Measurements from ENCODE around the gene GFER.

The GFER gene

DNA sequence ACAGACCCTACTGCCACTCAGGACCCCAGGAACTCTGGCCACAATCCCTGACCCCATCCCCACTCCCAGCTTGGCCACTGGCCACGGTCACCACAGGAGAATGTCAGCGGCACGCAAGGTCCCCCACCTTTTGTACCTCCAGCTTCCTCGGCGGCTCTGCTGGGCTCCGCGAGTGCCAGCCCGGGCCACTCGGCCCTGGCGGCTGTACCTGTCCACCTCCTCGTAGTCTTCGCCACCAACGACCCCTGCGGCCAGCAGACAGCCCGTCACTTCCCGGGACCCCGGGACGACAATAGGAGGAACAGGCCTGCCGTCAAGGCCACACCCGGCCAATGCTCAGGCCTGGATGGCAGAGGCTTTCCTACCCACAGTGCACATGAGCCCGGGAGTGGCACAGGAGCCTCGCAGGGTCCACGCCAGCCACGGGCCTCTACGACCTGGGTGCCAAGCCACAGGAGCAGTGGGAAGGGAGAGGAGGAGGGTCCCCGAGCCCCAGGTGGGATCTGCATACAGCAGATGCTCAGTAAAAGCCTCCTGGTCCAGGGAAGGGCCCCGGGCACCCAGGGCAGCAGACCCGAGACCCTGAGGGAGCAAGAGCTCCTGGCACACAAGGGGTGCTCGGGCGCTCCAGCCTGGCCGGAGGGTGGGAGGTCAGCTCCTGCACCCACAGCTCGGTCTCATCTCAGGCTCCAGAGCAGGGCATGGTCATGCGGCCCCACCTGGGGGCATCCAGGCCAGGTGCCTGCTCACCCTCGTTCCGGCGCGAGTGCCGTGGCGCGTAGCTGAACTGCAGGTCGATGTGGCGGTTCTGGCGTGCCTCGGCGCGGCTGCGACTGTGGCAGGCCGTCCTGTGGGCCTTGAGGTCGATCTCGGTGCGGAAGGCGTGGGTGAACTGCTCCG is 17.7 kb downstream of the GFER start:
- Histone ChIP-seq H3K9ac (ENCODE audit: low read depth in 1 of 2, low read length in 2 of 2) (no peak overlapping the region), H3K4me3 (ENCODE audit: low read depth in 1 of 2, low read length in 2 of 2) (no peak overlapping the region), H3K4me1 (ENCODE audit: control insufficient read depth in 1 of 2, insufficient read depth in 2 of 2, low read length in 2 of 2) (peaks cover 6 to 25% of the 10 kb centered on the region in 2 donors), H3K27ac (ENCODE audit: low read depth, low read length) (no peak overlapping the region), H3K36me3 (ENCODE audit: control insufficient read depth in 1 of 2, insufficient read depth in 2 of 2, low read length in 2 of 2) (peaks cover 22 to 63% of the 10 kb centered on the region in 2 donors), H3K9me3 (ENCODE audit: control insufficient read depth in 1 of 2, low read length in 2 of 2) (no peaks in the 10 kb centered on the region), H3K27me3 (ENCODE audit: control insufficient read depth in 1 of 2, insufficient read depth in 2 of 2, low read length in 2 of 2) (no peaks in the 10 kb centered on the region)

- Histone ChIP-seq H3K9me3 (ENCODE audit: control insufficient read depth in 1 of 2, low read length in 2 of 2) (no peaks in the 10 kb centered on the region), H3K4me3 (ENCODE audit: low read depth in 1 of 2, low read length in 2 of 2) (no peak overlapping the region), H3K36me3 (ENCODE audit: control insufficient read depth in 1 of 2, insufficient read depth in 2 of 2, low read length in 2 of 2) (peaks cover 22 to 58% of the 10 kb centered on the region in 2 donors), H3K27ac (ENCODE audit: low read depth, low read length) (no peak overlapping the region), H3K27me3 (ENCODE audit: control insufficient read depth in 1 of 2, insufficient read depth in 2 of 2, low read length in 2 of 2) (no peaks in the 10 kb centered on the region), H3K4me1 (ENCODE audit: control insufficient read depth in 1 of 2, insufficient read depth in 2 of 2, low read length in 2 of 2) (peaks cover 14 to 25% of the 10 kb centered on the region in 2 donors), H3K9ac (ENCODE audit: low read depth in 1 of 2, low read length in 2 of 2) (no peak overlapping the region)
Observed at GRCh38 chr16:2002406-2003230, 18.6 kb downstream of the GFER start.

- peaks cover 21 to 29% of the 10 kb centered on the region in 2 donors for H3K4me1 ChIP-seq (ENCODE audit: control insufficient read depth in 1 of 2, insufficient read depth in 2 of 2, low read length in 2 of 2)
- H3K4me3 ChIP-seq (ENCODE audit: low read depth in 1 of 2, low read length in 2 of 2), result no peak overlapping the region
- no peak overlapping the region for H3K9ac ChIP-seq (ENCODE audit: low read depth in 1 of 2, low read length in 2 of 2)
- H3K27ac ChIP-seq (ENCODE audit: low read depth, low read length), result no peak overlapping the region
- no peaks in the 10 kb centered on the region for H3K27me3 ChIP-seq (ENCODE audit: control insufficient read depth in 1 of 2, insufficient read depth in 2 of 2, low read length in 2 of 2)
- no peaks in the 10 kb centered on the region for H3K9me3 ChIP-seq (ENCODE audit: control insufficient read depth in 1 of 2, low read length in 2 of 2)
- peaks cover 16 to 54% of the 10 kb centered on the region in 2 donors for H3K36me3 ChIP-seq (ENCODE audit: control insufficient read depth in 1 of 2, insufficient read depth in 2 of 2, low read length in 2 of 2)
Observed at GRCh38 chr16:2003231-2003826, 19.3 kb downstream of the GFER start.

- H3K27ac ChIP-seq (ENCODE audit: low read depth, low read length), result peak overlapping the region; percentile 20
- H3K4me1 ChIP-seq (ENCODE audit: control insufficient read depth in 1 of 2, insufficient read depth in 2 of 2, low read length in 2 of 2), result peaks cover 28 to 36% of the 10 kb centered on the region in 2 donors
- H3K9me3 ChIP-seq (ENCODE audit: control insufficient read depth in 1 of 2, low read length in 2 of 2), result no peaks in the 10 kb centered on the region
- H3K36me3 ChIP-seq (ENCODE audit: control insufficient read depth in 1 of 2, insufficient read depth in 2 of 2, low read length in 2 of 2), result peaks cover 16 to 50% of the 10 kb centered on the region in 2 donors
- H3K27me3 ChIP-seq (ENCODE audit: control insufficient read depth in 1 of 2, insufficient read depth in 2 of 2, low read length in 2 of 2), result no peaks in the 10 kb centered on the region
- H3K4me3 ChIP-seq (ENCODE audit: low read depth in 1 of 2, low read length in 2 of 2), result peak overlapping the region in 1 of 2 donors; percentile 7
- no peak overlapping the region for H3K9ac ChIP-seq (ENCODE audit: low read depth in 1 of 2, low read length in 2 of 2)
Observed at GRCh38 chr16:2003827-2004641, 20.0 kb downstream of the GFER start.

DNA sequence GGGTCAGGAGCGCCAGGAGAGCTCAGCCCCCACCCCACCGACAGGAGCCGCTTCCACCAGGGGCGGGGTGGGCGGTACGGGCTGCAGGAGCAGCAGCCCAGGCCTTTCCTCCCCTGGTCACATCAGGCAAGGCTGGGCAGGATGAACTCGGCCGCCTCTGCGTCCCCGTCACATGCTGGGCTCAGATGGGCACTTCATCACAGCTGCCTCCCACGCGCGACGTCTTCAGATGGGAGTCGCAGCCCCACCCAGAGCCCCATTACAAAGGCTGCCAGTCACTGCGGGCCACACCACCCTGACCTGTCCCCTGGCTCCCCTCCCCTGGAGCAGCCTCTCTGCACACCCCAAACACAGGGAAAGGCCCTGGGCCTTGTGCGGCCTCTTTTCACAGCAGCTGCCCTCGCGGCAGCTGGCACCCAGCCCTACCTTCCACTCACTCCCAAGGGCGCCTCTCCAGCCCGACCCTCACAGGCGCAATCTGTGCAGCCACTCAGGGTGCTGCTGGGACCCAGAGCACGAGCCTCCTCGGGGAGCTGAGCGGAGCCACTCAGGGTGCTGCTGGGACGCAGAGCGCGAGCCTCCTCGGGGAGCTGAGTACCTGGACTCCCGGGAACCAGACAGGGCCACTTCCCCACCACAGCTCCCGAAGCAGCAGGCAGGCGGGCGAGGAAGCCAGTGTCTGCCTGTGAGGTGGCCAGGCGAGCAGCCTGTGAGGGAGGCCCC is 21.0 kb downstream of the GFER start:
- H3K9me3 ChIP-seq (ENCODE audit: control insufficient read depth in 1 of 2, low read length in 2 of 2), result no peaks in the 10 kb centered on the region
- no peaks in the 10 kb centered on the region for H3K27me3 ChIP-seq (ENCODE audit: control insufficient read depth in 1 of 2, insufficient read depth in 2 of 2, low read length in 2 of 2)
- H3K27ac ChIP-seq (ENCODE audit: low read depth, low read length), result no peak overlapping the region
- no peak overlapping the region for H3K4me3 ChIP-seq (ENCODE audit: low read depth in 1 of 2, low read length in 2 of 2)
- H3K36me3 ChIP-seq (ENCODE audit: control insufficient read depth in 1 of 2, insufficient read depth in 2 of 2, low read length in 2 of 2), result peaks cover 16 to 41% of the 10 kb centered on the region in 2 donors
- H3K9ac ChIP-seq (ENCODE audit: low read depth in 1 of 2, low read length in 2 of 2), result no peak overlapping the region
- H3K4me1 ChIP-seq (ENCODE audit: control insufficient read depth in 1 of 2, insufficient read depth in 2 of 2, low read length in 2 of 2), result peaks cover 28 to 37% of the 10 kb centered on the region in 2 donors

DNA sequence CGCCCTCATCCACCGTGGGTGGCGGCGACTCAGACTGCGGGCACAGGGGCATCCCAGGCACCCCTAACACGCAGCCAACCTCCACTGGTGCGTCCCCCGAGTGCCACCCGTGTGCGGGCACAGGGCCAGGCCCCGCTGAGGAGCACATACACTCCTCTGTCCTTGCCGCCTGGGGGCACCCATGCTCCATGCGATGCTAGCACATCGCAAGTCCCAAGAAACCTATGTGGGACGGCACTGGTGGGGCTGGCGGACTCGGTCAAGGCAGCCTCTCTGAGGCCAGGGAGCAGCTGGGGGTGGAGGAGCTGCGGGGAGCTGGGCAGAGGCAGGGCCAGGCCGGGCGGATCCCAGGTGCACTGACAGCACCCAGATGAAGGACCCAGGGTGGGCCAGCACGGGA is 21.7 kb downstream of the GFER start:
- H3K36me3 ChIP-seq (ENCODE audit: control insufficient read depth in 1 of 2, insufficient read depth in 2 of 2, low read length in 2 of 2), result peaks cover 16 to 35% of the 10 kb centered on the region in 2 donors
- peaks cover 34 to 43% of the 10 kb centered on the region in 2 donors for H3K4me1 ChIP-seq (ENCODE audit: control insufficient read depth in 1 of 2, insufficient read depth in 2 of 2, low read length in 2 of 2)
- H3K27me3 ChIP-seq (ENCODE audit: control insufficient read depth in 1 of 2, insufficient read depth in 2 of 2, low read length in 2 of 2), result no peaks in the 10 kb centered on the region
- no peak overlapping the region for H3K9ac ChIP-seq (ENCODE audit: low read depth in 1 of 2, low read length in 2 of 2)
- H3K27ac ChIP-seq (ENCODE audit: low read depth, low read length), result no peak overlapping the region
- no peaks in the 10 kb centered on the region for H3K9me3 ChIP-seq (ENCODE audit: control insufficient read depth in 1 of 2, low read length in 2 of 2)
- no peak overlapping the region for H3K4me3 ChIP-seq (ENCODE audit: low read depth in 1 of 2, low read length in 2 of 2)

- H3K4me1 ChIP-seq (ENCODE audit: control insufficient read depth in 1 of 2, insufficient read depth in 2 of 2, low read length in 2 of 2), result peaks cover 35 to 44% of the 10 kb centered on the region in 2 donors
- no peak overlapping the region for H3K27ac ChIP-seq (ENCODE audit: low read depth, low read length)
- no peaks in the 10 kb centered on the region for H3K27me3 ChIP-seq (ENCODE audit: control insufficient read depth in 1 of 2, insufficient read depth in 2 of 2, low read length in 2 of 2)
- no peak overlapping the region for H3K9ac ChIP-seq (ENCODE audit: low read depth in 1 of 2, low read length in 2 of 2)
- peaks cover 12 to 28% of the 10 kb centered on the region in 2 donors for H3K36me3 ChIP-seq (ENCODE audit: control insufficient read depth in 1 of 2, insufficient read depth in 2 of 2, low read length in 2 of 2)
- H3K4me3 ChIP-seq (ENCODE audit: low read depth in 1 of 2, low read length in 2 of 2), result no peak overlapping the region
- H3K9me3 ChIP-seq (ENCODE audit: control insufficient read depth in 1 of 2, low read length in 2 of 2), result no peaks in the 10 kb centered on the region
Observed at GRCh38 chr16:2006317-2006716, 22.3 kb downstream of the GFER start.

GRCh38 chr16:2007081-2007836 is 23.3 kb downstream of the GFER start:
- Histone ChIP-seq H3K36me3 (ENCODE audit: control insufficient read depth in 1 of 2, insufficient read depth in 2 of 2, low read length in 2 of 2) (peaks cover 2 to 19% of the 10 kb centered on the region in 2 donors), H3K27me3 (ENCODE audit: control insufficient read depth in 1 of 2, insufficient read depth in 2 of 2, low read length in 2 of 2) (no peaks in the 10 kb centered on the region), H3K9me3 (ENCODE audit: control insufficient read depth in 1 of 2, low read length in 2 of 2) (no peaks in the 10 kb centered on the region), H3K4me1 (ENCODE audit: control insufficient read depth in 1 of 2, insufficient read depth in 2 of 2, low read length in 2 of 2) (peaks cover 35 to 44% of the 10 kb centered on the region in 2 donors), H3K27ac (ENCODE audit: low read depth, low read length) (no peak overlapping the region), H3K4me3 (ENCODE audit: low read depth in 1 of 2, low read length in 2 of 2) (peak overlapping the region; percentile 79 to 83), H3K9ac (ENCODE audit: low read depth in 1 of 2, low read length in 2 of 2) (peak overlapping the region; percentile 87 to 92)

All from duodenal mucosa (tissue), 2 donors.